ENCODE measurements around the gene PUM2.

Gene PUM2

GRCh38 chr2:20302019-20302418 is 48.6 kb downstream of the PUM2 start:
- Histone ChIP-seq H3K4me3 (no peak overlapping the region), H3K9me3 (ENCODE audit: low read depth, low read length) (no peaks in the 10 kb centered on the region), H3K36me3 (ENCODE audit: insufficient read depth, low read length) (peaks cover 77% of the 10 kb centered on the region), H3K27ac (no peak overlapping the region), H3K9ac (ENCODE audit: insufficient read length) (no peak overlapping the region)
- no peak for DNase-seq (ENCODE audit: low read depth, low spot score)
- TF ChIP-seq POLR2AphosphoS5 (IDR thresholded peaks at IDR 0.05; ENCODE audit: borderline replicate concordance, low read depth, low read length): no peak
- TF ChIP-seq EZH2 (IDR thresholded peaks at IDR 0.05): no peak
- TF ChIP-seq FOXP2 (optimal IDR thresholded peaks at IDR 0.05; ENCODE audit: control extremely low read depth, extremely low read length, insufficient read depth): no peak

- Histone ChIP-seq H3K9ac (ENCODE audit: insufficient read length) (no peak overlapping the region), H3K36me3 (ENCODE audit: insufficient read depth, low read length) (peaks cover 70% of the 10 kb centered on the region), H3K9me3 (ENCODE audit: low read depth, low read length) (no peaks in the 10 kb centered on the region), H3K27ac (peak overlapping the region; percentile 26; the same call in 1 of the 2 replicates), H3K4me3 (no peak overlapping the region)
- TF ChIP-seq EZH2 (IDR thresholded peaks at IDR 0.05) (no peak), POLR2AphosphoS5 (IDR thresholded peaks at IDR 0.05; ENCODE audit: borderline replicate concordance, low read depth, low read length) (no peak), FOXP2 (optimal IDR thresholded peaks at IDR 0.05; ENCODE audit: control extremely low read depth, extremely low read length, insufficient read depth) (no peak)
- DNase-seq (ENCODE audit: low read depth, low spot score): no peak
Observed at GRCh38 chr2:20300656-20301055, 50.0 kb downstream of the PUM2 start.

GRCh38 chr2:20299113-20299512 is 51.5 kb downstream of the PUM2 start:
- H3K27ac ChIP-seq: no peak overlapping the region
- no peaks in the 10 kb centered on the region for H3K9me3 ChIP-seq (ENCODE audit: low read depth, low read length)
- H3K4me3 ChIP-seq: no peak overlapping the region
- TF ChIP-seq POLR2AphosphoS5 (IDR thresholded peaks at IDR 0.05; ENCODE audit: borderline replicate concordance, low read depth, low read length) (no peak), FOXP2 (optimal IDR thresholded peaks at IDR 0.05; ENCODE audit: control extremely low read depth, extremely low read length, insufficient read depth) (no peak), EZH2 (IDR thresholded peaks at IDR 0.05) (no peak)
- DNase-seq (ENCODE audit: low read depth, low spot score): no peak
- H3K36me3 ChIP-seq (ENCODE audit: insufficient read depth, low read length): peaks cover 78% of the 10 kb centered on the region
- H3K9ac ChIP-seq (ENCODE audit: insufficient read length): no peak overlapping the region

- no peak for DNase-seq (ENCODE audit: low read depth, low spot score)
- Histone ChIP-seq H3K4me3 (no peak overlapping the region), H3K27ac (no peak overlapping the region), H3K9me3 (ENCODE audit: low read depth, low read length) (no peaks in the 10 kb centered on the region), H3K36me3 (ENCODE audit: insufficient read depth, low read length) (peaks cover 77% of the 10 kb centered on the region), H3K9ac (ENCODE audit: insufficient read length) (no peak overlapping the region)
- TF ChIP-seq EZH2 (IDR thresholded peaks at IDR 0.05): no peak
- TF ChIP-seq FOXP2 (optimal IDR thresholded peaks at IDR 0.05; ENCODE audit: control extremely low read depth, extremely low read length, insufficient read depth): no peak
- TF ChIP-seq POLR2AphosphoS5 (IDR thresholded peaks at IDR 0.05; ENCODE audit: borderline replicate concordance, low read depth, low read length): no peak
Observed at GRCh38 chr2:20294231-20294630, 56.4 kb downstream of the PUM2 start.

GRCh38 chr2:20292984-20293383 is 57.7 kb downstream of the PUM2 start:
- H3K9me3 ChIP-seq (ENCODE audit: low read depth, low read length): no peaks in the 10 kb centered on the region
- TF ChIP-seq FOXP2 (optimal IDR thresholded peaks at IDR 0.05; ENCODE audit: control extremely low read depth, extremely low read length, insufficient read depth): no peak
- no peak for TF ChIP-seq EZH2 (IDR thresholded peaks at IDR 0.05)
- TF ChIP-seq POLR2AphosphoS5 (IDR thresholded peaks at IDR 0.05; ENCODE audit: borderline replicate concordance, low read depth, low read length): no peak
- DNase-seq (ENCODE audit: low read depth, low spot score): no peak
- H3K4me3 ChIP-seq: no peak overlapping the region
- no peak overlapping the region for H3K9ac ChIP-seq (ENCODE audit: insufficient read length)
- H3K36me3 ChIP-seq (ENCODE audit: insufficient read depth, low read length): peaks cover 80% of the 10 kb centered on the region
- no peak overlapping the region for H3K27ac ChIP-seq

GRCh38 chr2:20291846-20292408 is 58.7 kb downstream of the PUM2 start:
- H3K4me3 ChIP-seq: no peak overlapping the region
- DNase-seq (ENCODE audit: low read depth, low spot score): no peak
- H3K9me3 ChIP-seq (ENCODE audit: low read depth, low read length): no peaks in the 10 kb centered on the region
- H3K27ac ChIP-seq: no peak overlapping the region; the same call in 1 of the 2 replicates
- TF ChIP-seq POLR2AphosphoS5 (IDR thresholded peaks at IDR 0.05; ENCODE audit: borderline replicate concordance, low read depth, low read length) (no peak), EZH2 (IDR thresholded peaks at IDR 0.05) (no peak), FOXP2 (optimal IDR thresholded peaks at IDR 0.05; ENCODE audit: control extremely low read depth, extremely low read length, insufficient read depth) (no peak)
- peaks cover 80% of the 10 kb centered on the region for H3K36me3 ChIP-seq (ENCODE audit: insufficient read depth, low read length)
- no peak overlapping the region for H3K9ac ChIP-seq (ENCODE audit: insufficient read length)

- Histone ChIP-seq H3K36me3 (ENCODE audit: insufficient read depth, low read length) (peaks cover 83% of the 10 kb centered on the region), H3K27ac (peak overlapping the region; percentile 78), H3K9me3 (ENCODE audit: low read depth, low read length) (no peaks in the 10 kb centered on the region), H3K4me3 (no peak overlapping the region), H3K9ac (ENCODE audit: insufficient read length) (no peak overlapping the region)
- DNase-seq (ENCODE audit: low read depth, low spot score): peak; percentile 12
- TF ChIP-seq POLR2AphosphoS5 (IDR thresholded peaks at IDR 0.05; ENCODE audit: borderline replicate concordance, low read depth, low read length) (no peak), EZH2 (IDR thresholded peaks at IDR 0.05) (no peak), FOXP2 (optimal IDR thresholded peaks at IDR 0.05; ENCODE audit: control extremely low read depth, extremely low read length, insufficient read depth) (no peak)
Observed at GRCh38 chr2:20291106-20291564, 59.5 kb downstream of the PUM2 start.

- DNase-seq (ENCODE audit: low read depth, low spot score): no peak
- no peak overlapping the region for H3K4me3 ChIP-seq
- no peak overlapping the region for H3K9ac ChIP-seq (ENCODE audit: insufficient read length)
- no peaks in the 10 kb centered on the region for H3K9me3 ChIP-seq (ENCODE audit: low read depth, low read length)
- H3K27ac ChIP-seq: no peak overlapping the region
- peaks cover 92% of the 10 kb centered on the region for H3K36me3 ChIP-seq (ENCODE audit: insufficient read depth, low read length)
- TF ChIP-seq FOXP2 (optimal IDR thresholded peaks at IDR 0.05; ENCODE audit: control extremely low read depth, extremely low read length, insufficient read depth): no peak
- TF ChIP-seq EZH2 (IDR thresholded peaks at IDR 0.05): no peak
- TF ChIP-seq POLR2AphosphoS5 (IDR thresholded peaks at IDR 0.05; ENCODE audit: borderline replicate concordance, low read depth, low read length): no peak
Observed at GRCh38 chr2:20288642-20289340, 61.9 kb downstream of the PUM2 start.
